AG08395 (cell line): ENCODE results near the gene DUOX2.

Source experiments
- DNase-seq: peaks from one replicate; pipeline ENCODE4 v3.0.0; 2012; ENCODE audit warnings: mixed read lengths, low spot score

DUOX2 gene

GRCh38 chr15:45114076-45114750 is at the start of gene DUOX2, which contains the start of gene DUOXA2:
DUOX2 (minus strand) TSS chr15:45114172; CDS start chr15:45113411, 761 bp downstream.
DUOXA2 (plus strand) TSS chr15:45114326; CDS start chr15:45114606, 280 bp downstream.
- no peak for DNase-seq

- no peak for DNase-seq
Measured at GRCh38 chr15:45163508-45163856, 49.5 kb upstream of the DUOX2 start.

- DNase-seq: peak; percentile 94
Measured at GRCh38 chr15:45162771-45163507, 49.0 kb upstream of the DUOX2 start.

- DNase-seq: no peak
Measured at GRCh38 chr15:45161666-45162065, 47.7 kb upstream of the DUOX2 start.

GRCh38 chr15:45157974-45158373 is 44.0 kb upstream of the DUOX2 start:
- peak; percentile 86 for DNase-seq

- DNase-seq: peak; percentile 80
Measured at GRCh38 chr15:45156744-45157455, 42.9 kb upstream of the DUOX2 start.

- no peak for DNase-seq
Measured at GRCh38 chr15:45155739-45156138, 41.8 kb upstream of the DUOX2 start.

- DNase-seq: no peak
Measured at GRCh38 chr15:45151998-45152828, 38.2 kb upstream of the DUOX2 start.

GRCh38 chr15:45150997-45151396 is 37.0 kb upstream of the DUOX2 start:
- no peak for DNase-seq

- no peak for DNase-seq
Measured at GRCh38 chr15:45150481-45150880, 36.5 kb upstream of the DUOX2 start.

GRCh38 chr15:45149060-45149459 is 35.1 kb upstream of the DUOX2 start:
- no peak for DNase-seq

- DNase-seq: no peak
Measured at GRCh38 chr15:45148076-45149059, 34.4 kb upstream of the DUOX2 start.

- no peak for DNase-seq
Measured at GRCh38 chr15:45147606-45148005, 33.6 kb upstream of the DUOX2 start.

- DNase-seq: no peak
Measured at GRCh38 chr15:45146405-45146804, 32.4 kb upstream of the DUOX2 start.

- no peak for DNase-seq
Measured at GRCh38 chr15:45144775-45145174, 30.8 kb upstream of the DUOX2 start.

- DNase-seq: no peak
Measured at GRCh38 chr15:45143946-45144345, 30.0 kb upstream of the DUOX2 start.

- DNase-seq: no peak
Measured at GRCh38 chr15:45143056-45143455, 29.1 kb upstream of the DUOX2 start.

GRCh38 chr15:45141386-45141785 is 27.4 kb upstream of the DUOX2 start:
- no peak for DNase-seq

GRCh38 chr15:45140557-45141250 is 26.7 kb upstream of the DUOX2 start:
- no peak for DNase-seq

- no peak for DNase-seq
Measured at GRCh38 chr15:45139770-45140169, 25.8 kb upstream of the DUOX2 start.
